ENCODE data around the gene SVEP1. TPM values are rescaled to one million over a fixed set of nuclear protein-coding genes. Genes with fewer than 3 reads are reported as not detected.

Gene SVEP1
- total and polyA plus RNA-seq, 4 donors = 3.3 to 38.9 (median 19.6) TPM

DNA sequence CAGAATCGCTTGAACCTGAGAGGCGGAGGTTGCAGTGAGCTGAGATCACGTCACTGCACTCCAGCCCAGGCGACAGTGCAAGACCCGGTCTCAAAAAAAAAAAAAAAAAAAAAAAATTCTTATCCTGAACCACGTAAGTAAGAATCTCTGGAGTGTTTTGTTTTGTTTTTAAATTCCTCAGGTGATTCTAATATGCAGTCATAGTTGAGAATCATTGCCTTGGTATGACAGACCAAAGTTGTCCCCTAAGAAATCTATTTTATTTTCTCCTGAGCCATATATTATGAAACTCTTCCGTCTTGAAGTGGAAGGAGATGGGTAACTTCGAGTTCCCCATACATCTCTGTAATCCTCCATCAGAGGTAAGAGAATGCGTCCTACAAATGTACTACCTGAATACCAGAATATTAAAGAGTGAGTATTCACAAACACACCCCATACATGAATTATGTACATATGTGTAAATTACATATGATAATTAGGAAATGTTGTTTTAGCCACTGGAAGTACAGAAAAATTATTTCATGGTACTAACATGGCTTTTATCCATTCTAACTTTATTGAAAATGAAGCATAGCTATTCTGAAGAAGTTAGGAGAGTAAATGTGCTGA is 26.7 kb upstream of the SVEP1 start:
- 79 to 94% methylated on average over 9 of the region's 9 CpGs for WGBS, 2 donors

DNA sequence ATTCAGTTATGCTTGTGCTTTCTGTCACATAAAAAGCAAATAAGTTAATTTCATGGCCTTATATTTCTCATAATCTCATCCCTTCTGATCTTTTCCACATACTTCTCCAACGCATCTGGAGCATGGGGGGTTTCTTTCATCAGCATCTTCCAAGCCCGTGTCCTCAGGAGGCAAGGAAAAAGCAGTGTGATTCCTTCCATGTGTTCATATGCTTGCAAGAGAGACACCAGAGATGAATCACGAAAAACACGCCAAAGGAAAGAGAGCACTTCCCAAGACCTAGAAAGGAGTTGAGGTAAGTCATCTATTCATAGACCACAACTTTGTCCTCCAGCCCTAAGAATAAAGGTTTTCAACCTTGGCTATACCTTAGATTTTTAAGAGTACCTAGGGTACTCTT is 26.0 kb upstream of the SVEP1 start:
- H3K9me3 ChIP-seq (ENCODE audit: control insufficient read depth in 4 of 4, insufficient read depth in 3 of 4, low read length in 3 of 4) = no peaks in the 10 kb centered on the region
- H3K9ac ChIP-seq (ENCODE audit: insufficient read depth in 1 of 2, low read length in 2 of 2) = no peak overlapping the region
- DNase-seq (no peak), ATAC-seq (ENCODE audit: insufficient read depth, low FRiP score) (no peak)
- no peaks in the 10 kb centered on the region for H3K36me3 ChIP-seq (ENCODE audit: control insufficient read depth in 4 of 4, insufficient read depth in 4 of 4, low read length in 4 of 4)
- WGBS, 2 donors = 80 to 96% methylated on average over 4 of the region's 4 CpGs
- H3K27ac ChIP-seq (ENCODE audit: low read depth in 1 of 2, low read length in 1 of 2) = no peak overlapping the region
- no peak overlapping the region for H3K4me3 ChIP-seq
- TF ChIP-seq, protein P1, sequence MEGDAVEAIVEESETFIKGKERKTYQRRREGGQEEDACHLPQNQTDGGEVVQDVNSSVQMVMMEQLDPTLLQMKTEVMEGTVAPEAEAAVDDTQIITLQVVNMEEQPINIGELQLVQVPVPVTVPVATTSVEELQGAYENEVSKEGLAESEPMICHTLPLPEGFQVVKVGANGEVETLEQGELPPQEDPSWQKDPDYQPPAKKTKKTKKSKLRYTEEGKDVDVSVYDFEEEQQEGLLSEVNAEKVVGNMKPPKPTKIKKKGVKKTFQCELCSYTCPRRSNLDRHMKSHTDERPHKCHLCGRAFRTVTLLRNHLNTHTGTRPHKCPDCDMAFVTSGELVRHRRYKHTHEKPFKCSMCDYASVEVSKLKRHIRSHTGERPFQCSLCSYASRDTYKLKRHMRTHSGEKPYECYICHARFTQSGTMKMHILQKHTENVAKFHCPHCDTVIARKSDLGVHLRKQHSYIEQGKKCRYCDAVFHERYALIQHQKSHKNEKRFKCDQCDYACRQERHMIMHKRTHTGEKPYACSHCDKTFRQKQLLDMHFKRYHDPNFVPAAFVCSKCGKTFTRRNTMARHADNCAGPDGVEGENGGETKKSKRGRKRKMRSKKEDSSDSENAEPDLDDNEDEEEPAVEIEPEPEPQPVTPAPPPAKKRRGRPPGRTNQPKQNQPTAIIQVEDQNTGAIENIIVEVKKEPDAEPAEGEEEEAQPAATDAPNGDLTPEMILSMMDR (IDR thresholded peaks at IDR 0.05; ENCODE audit: control extremely low read depth, extremely low read depth) = no peak
- H3K4me1 ChIP-seq (ENCODE audit: control insufficient read depth in 5 of 5, insufficient read depth in 5 of 5, low read length in 5 of 5) = no peaks in the 10 kb centered on the region
- no peaks in the 10 kb centered on the region for H3K27me3 ChIP-seq (ENCODE audit: control insufficient read depth in 3 of 3, insufficient read depth in 3 of 3, low read length in 2 of 3)

More for the DNA sequence above, 26.7 kb upstream of the SVEP1 start:
- no peaks in the 10 kb centered on the region for H3K36me3 ChIP-seq (ENCODE audit: control insufficient read depth in 4 of 4, insufficient read depth in 4 of 4, low read length in 4 of 4)
- ATAC-seq (ENCODE audit: insufficient read depth, low FRiP score) (no peak), DNase-seq (no peak)
- H3K9me3 ChIP-seq (ENCODE audit: control insufficient read depth in 4 of 4, insufficient read depth in 3 of 4, low read length in 3 of 4) = no peaks in the 10 kb centered on the region
- no peak overlapping the region for H3K4me3 ChIP-seq
- no peaks in the 10 kb centered on the region for H3K27me3 ChIP-seq (ENCODE audit: control insufficient read depth in 3 of 3, insufficient read depth in 3 of 3, low read length in 2 of 3)
- no peaks in the 10 kb centered on the region for H3K4me1 ChIP-seq (ENCODE audit: control insufficient read depth in 5 of 5, insufficient read depth in 5 of 5, low read length in 5 of 5)
- no peak overlapping the region for H3K9ac ChIP-seq (ENCODE audit: insufficient read depth in 1 of 2, low read length in 2 of 2)
- TF ChIP-seq, protein P1 (IDR thresholded peaks at IDR 0.05; ENCODE audit: control extremely low read depth, extremely low read depth) = no peak
- no peak overlapping the region for H3K27ac ChIP-seq (ENCODE audit: low read depth in 1 of 2, low read length in 1 of 2)

DNA sequence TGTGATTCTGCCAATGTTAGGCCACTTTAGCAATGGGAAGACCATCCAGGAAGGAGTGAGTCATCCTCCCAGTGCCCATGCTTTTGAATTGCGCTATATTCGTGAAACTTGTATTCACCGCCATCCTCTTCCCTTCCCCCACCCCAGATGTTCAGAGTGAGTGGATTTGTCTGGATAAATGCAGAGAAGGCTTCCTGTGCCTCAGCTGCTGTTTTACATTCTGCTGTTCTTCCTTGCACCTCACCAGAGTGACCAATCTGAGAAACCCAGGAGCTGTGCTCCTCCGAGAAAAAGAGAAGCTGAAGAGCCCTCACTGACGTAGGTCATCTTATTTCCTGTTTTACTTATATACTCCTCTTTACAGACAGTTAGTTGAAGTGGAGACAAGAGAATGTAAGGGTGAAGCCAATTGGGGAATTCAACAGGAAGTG is 24.6 kb upstream of the SVEP1 start:
- Histone ChIP-seq H3K27ac (ENCODE audit: low read depth in 1 of 2, low read length in 1 of 2) (peak overlapping the region in 1 of 2 donors; percentile 1), H3K4me3 (no peak overlapping the region), H3K4me1 (ENCODE audit: control insufficient read depth in 5 of 5, insufficient read depth in 5 of 5, low read length in 5 of 5) (no peaks in the 10 kb centered on the region), H3K36me3 (ENCODE audit: control insufficient read depth in 4 of 4, insufficient read depth in 4 of 4, low read length in 4 of 4) (no peaks in the 10 kb centered on the region), H3K9ac (ENCODE audit: insufficient read depth in 1 of 2, low read length in 2 of 2) (no peak overlapping the region), H3K9me3 (ENCODE audit: control insufficient read depth in 4 of 4, insufficient read depth in 3 of 4, low read length in 3 of 4) (no peaks in the 10 kb centered on the region), H3K27me3 (ENCODE audit: control insufficient read depth in 3 of 3, insufficient read depth in 3 of 3, low read length in 2 of 3) (no peaks in the 10 kb centered on the region)
- TF ChIP-seq, protein P1 (IDR thresholded peaks at IDR 0.05; ENCODE audit: control extremely low read depth, extremely low read depth) = no peak
- DNase-seq (no peak), ATAC-seq (ENCODE audit: insufficient read depth, low FRiP score) (no peak)
- 36 to 60% methylated on average over 5 of the region's 5 CpGs for WGBS, 2 donors

DNA sequence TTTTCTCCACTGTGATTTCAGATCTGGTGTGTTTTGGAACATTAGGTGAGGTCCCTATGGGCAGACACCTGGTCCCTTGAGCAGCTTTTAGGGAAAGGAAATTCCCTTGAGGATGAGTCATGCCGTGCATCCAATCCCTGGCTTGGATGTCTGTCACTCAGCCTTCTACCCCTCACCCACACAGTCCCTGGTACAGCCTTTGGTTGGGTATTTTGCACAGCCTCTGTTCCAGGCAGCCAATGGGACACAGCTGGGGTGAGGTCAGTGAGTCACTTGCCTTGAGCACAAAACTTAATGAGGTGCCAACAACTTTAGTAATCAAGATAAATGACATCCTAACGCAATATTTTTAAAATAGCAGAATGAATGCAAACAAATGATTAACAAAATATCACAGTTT is 22.7 kb upstream of the SVEP1 start:
- WGBS, 2 donors = 66 to 72% methylated on average over 2 of the region's 2 CpGs
- DNase-seq (no peak), ATAC-seq (ENCODE audit: insufficient read depth, low FRiP score) (no peak)
- Histone ChIP-seq H3K4me1 (ENCODE audit: control insufficient read depth in 5 of 5, insufficient read depth in 5 of 5, low read length in 5 of 5) (no peaks in the 10 kb centered on the region), H3K27ac (ENCODE audit: low read depth in 1 of 2, low read length in 1 of 2) (no peak overlapping the region), H3K36me3 (ENCODE audit: control insufficient read depth in 4 of 4, insufficient read depth in 4 of 4, low read length in 4 of 4) (no peaks in the 10 kb centered on the region), H3K4me3 (no peak overlapping the region), H3K9me3 (ENCODE audit: control insufficient read depth in 4 of 4, insufficient read depth in 3 of 4, low read length in 3 of 4) (no peaks in the 10 kb centered on the region), H3K27me3 (ENCODE audit: control insufficient read depth in 3 of 3, insufficient read depth in 3 of 3, low read length in 2 of 3) (no peaks in the 10 kb centered on the region), H3K9ac (ENCODE audit: insufficient read depth in 1 of 2, low read length in 2 of 2) (no peak overlapping the region)
- TF ChIP-seq, protein P1 (IDR thresholded peaks at IDR 0.05; ENCODE audit: control extremely low read depth, extremely low read depth) = no peak

All from lung (tissue), 12 donors.